ENCODE results near the gene CD109.

CD109 gene

DNA sequence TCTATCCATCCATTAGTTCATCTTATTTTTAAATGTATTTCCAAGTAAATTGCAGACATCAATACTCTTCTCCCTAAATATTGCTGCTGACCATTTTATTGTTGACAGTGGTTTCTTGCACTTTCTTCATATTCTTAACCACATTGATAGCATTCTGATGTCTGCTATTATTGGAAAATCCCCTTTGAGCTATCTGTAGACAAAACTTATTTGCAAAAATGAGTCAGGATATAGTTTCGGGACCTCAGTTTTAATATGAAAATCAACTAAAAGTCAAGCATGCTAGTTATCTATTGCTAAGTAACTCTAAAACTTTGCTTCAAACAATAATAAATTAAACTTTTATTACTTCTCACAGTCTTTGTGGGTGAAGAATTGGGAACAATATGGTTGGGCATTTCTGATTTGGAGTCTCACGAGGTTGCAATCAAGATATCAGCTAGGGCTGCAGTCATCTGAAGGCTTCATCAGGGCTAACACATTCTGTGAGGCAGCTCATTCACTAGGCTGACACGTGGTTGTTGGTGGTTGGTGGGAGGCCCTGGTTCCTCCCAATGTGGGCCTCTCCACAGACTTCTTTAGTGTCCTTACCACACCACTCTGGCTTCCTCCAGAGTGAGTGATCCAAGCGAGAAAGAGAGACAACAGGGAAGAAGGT lies 32.7 kb downstream of the CD109 start:
- DNase-seq = no peak

DNA sequence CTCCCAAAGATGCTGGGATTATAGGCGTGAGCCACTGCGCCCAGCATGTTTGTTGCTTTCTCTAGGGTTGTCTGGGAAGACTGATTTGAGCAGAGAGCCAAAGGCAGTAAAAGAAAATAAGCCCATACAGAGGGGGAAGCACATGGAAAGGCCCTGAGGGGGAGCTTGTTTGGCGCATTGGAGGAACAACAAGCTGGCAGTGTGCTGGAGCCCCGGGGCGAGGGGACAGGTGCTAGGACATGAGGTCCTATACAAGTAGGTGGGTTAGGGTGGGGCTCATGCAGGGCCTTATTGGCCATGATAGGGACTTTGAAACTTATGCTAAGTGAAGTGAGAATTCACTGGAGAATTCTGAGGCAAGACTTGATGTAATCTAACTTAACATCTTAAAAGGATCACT lies 35.3 kb downstream of the CD109 start:
- no peak for DNase-seq

DNA sequence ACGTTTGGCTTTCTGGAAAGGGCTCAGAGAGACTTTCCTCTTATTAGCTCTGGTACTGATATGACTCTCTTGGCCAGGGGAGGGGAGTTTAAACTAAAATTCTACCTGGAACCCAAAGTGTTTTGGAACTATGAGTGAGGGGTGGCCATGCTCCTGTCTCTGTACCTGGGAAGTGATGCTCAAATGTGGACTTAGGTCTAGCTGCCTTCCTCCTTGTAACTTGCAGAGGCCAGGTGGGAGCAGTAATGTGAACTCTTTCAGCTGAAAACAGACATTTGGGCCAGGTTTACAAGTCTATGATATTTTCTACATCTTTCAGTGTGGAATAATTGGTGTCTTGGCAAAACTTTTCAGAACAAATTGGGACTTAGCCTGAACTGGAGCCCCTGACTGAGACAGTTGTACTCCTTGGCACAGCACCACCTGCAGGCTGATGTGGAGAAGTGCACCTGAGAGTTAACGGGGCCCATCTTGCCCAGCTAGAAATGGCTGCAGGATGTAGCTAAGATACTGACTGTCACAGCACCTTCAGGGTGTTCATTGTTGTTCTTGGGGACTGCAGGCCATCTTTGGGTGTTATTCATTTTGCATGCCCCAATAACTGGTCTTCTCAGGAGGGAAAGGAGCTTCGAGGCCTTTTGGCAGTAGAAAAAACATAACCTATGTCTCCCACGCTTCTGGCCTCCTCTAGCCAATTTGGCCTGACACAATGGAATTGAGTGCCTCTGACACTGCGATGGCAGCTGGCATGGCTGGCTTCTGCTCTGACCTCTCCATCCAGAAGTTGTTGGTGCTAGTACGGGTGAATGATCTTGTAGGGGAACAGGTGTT lies 37.1 kb downstream of the CD109 start:
- DNase-seq = peak; percentile 65

DNA sequence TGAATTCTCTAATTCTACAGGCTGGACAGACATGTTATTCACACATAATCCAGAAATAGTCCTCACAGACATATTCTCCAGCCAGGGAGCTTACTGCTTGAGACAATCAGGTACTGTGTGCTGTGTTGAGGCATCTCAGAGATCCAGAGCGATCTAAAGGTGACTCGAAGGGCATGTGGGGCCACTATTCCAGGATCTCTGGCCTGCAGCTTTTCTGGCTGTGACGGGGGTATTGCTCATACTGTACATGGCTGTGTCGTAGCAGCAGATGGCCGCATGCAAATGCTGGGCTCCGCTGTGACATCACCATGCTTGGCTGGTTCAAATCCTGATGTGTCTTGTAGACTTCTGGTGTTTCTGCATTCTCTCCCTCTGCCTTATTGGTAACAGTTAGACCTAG lies 37.8 kb downstream of the CD109 start:
- DNase-seq = no peak

DNA sequence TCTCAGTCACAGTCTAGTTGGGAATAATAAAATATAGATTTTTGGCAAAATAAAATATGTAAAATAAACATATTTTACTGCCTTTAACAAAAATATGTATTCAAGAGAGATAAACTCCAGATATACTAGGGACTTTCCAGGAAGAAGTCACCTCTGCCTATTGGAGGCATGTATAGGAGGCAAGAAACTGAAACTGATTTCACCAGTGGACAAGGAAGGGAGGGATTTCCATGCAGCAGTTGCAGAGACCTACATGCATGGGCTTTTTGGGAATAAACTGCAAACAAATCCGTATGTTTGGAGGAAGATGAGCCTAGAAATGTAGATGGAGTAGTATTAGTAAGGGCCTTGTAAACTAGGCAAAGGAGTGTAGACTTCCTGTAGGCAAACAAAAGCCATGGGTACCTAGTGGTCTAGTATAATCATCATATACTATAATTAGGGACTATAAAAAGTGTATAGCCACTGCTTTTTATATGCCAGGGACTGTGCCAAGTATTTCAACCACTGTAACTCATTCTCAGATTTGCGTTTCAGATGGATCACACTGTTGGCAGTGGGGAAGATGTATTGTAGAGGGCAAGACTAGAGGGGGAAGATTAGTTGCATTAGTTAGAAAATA lies 38.9 kb downstream of the CD109 start:
- no peak for DNase-seq

DNA sequence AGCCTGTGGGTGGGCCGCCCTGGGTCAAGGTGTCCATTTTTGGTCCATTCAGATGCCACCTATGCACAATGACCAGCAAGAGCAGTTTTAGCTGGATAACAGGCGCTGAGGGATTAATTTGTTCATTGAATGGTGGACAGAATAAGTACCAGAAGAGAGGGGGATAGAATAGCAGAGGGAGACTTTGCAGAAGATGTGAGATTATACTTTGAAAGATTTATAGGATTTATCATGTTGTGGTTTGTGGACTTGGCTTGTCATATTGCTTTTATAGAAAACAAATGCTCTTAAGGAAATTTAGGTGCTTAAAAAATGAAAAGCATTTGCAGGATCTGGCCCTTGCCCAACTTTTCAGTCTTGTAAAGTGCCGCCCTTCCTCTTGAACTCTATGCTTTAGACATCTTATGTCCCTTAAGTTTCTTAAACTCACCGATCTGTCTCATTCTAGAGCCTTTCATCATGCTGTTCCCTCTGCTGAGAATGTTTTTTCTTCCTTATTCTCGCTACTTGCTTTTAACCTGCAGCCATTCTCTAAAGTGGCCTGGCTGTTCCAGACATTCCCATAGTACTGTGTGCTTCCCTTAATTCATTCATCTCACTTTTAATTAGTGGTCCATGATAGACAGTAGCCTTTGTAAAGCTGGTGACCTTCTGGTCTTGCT lies 42.5 kb downstream of the CD109 start:
- no peak for DNase-seq

DNA sequence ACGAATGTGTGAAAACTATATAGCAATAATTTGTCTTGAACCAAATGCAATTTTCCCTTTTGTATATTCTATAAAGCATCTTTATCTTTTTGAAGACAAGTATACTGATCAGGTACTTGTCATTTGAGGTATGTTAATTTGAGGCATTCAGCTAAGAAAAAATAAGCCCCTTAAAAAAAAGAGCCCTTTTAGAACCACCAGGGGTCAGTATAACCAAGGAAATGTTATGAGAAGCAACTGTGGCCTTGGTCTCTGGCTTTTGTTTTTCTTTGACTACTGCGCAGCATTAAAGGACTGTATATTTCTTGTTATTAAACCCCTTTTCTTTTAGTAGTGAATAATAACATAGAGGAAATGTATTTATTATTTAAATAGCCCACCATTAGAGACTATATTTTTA lies 43.1 kb downstream of the CD109 start:
- peak; percentile 69 for DNase-seq

DNA sequence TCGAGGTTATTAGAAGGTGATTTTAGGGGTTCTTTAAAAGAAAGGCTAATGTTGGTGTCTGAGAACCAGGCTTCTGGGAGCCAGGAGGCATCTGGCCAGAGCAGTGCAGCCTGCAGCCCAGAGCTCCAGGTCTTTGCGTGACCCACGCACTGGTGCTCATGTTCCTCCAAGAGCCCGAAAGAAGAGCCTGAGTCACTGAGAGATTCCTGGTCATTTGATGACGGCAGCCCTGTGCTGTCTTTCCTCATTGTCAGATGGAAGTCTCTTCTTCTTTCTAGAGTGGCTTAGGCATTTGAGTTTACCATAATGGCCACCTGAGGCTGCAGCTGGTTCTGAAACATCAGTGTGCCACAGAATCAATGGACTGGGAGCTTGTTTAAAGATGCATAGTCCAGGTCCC lies 46.4 kb downstream of the CD109 start:
- no peak for DNase-seq

DNA sequence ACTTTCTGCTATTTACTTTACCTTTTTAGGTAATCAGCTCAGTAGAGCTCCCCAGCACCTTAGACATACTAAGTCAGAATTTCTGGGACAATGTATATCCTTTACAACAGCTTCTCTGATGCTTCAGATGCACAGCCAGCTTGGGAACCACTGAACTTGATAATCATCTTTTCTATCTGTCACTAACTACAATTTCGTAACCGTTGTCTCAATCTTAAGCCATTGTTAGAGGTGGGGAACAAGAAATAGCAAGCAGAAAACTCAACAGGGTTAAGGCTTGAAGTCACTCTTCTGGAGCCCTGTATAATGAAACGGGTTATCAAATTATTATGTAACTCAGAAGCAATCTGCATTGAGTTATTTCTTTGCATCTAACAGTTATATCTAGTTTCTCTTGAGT lies 47.1 kb downstream of the CD109 start:
- DNase-seq = no peak

DNA sequence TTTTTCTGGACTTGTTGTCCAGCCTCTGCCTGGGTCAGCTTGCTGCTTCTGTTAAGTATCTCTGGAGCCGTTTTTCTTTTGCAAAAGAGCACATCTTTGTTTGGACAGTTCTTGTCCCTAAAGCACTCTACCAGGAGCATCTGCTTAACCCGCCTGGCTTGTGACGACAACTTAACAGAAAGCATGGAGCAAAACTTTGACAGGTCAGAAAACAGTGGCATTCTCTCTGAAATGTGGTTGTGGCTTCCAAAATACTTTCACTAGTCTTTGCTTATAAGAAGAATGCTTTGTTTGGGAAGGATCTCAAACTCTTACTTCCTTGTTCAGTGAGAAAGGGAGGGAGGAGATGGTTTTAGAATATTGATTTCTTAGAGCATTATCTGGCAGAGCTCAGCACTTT lies 47.6 kb downstream of the CD109 start:
- DNase-seq = no peak

DNA sequence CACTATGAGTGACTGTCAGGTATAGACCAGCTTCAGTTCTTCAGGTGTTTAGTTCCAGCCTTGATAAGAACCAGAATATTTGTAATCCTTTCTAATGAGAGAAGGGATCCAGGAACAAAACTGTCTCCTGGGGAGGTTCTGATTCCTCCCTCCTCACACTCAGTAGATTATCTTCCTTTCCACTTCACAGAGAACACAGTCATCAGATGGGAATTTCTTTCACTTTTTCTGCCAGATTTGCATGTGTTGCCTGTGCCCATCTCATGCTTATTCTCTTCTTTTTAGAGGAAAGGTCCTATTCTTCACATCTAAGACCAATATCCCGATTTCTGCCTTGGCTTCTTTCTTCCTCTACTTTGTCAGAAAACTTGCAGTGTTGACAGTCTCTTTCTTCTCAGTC lies 50.8 kb downstream of the CD109 start:
- DNase-seq = no peak

DNA sequence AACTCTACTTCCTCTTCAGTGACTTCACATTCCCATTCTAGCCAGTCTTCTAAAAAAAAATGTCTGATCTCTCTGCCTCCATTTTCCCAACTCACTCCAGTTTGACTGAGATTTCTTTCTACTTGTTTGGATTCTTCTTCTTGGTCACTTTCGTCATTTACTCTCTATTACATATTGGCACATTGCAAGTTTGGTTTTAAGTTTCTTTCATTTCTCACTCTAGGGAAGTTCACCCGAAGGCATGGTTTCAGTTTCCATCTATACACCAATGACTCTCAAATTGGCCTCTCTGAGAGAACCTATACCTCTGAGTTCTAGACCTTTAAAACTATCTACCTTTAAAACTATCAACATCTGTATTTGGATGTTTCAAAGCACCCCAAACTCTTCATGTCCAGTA lies 51.3 kb downstream of the CD109 start:
- peak; percentile 21 for DNase-seq

DNA sequence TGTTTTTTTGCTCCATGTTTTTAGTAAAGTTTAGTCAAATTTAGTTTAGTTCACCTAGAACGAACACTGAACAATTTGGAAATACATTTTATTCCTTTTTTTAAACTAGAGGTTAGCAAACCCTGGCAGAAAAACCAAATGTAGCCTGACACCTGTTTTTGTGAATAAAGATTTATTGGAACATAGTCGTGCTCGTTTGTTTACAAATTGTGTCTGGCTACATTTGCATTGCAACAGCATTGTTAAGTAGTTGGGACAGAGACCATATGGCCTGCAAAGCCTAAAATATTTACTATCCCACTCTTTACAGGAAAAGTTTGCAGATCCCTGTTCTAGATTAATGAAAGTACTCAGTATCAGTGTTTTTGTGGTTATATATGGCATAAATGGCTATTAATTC lies 56.9 kb downstream of the CD109 start:
- DNase-seq = no peak

DNA sequence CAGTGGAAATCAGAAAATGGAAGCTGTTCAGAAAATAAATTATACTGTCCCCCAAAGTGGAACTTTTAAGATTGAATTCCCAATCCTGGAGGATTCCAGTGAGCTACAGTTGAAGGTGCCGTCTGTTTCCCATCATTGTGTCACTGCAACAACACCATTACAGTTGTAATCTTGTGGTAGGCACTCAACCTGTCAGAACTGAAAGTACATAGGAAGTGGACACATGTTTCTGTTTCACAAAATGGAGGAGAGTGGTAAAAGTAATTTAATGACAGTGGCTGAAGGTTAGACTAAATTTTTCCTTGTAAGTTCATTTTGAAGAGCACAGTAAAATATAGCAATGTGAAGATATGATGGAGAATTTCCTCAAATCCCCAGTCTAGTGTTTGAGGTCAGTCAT lies 70.0 kb downstream of the CD109 start:
- DNase-seq = no peak

DNA sequence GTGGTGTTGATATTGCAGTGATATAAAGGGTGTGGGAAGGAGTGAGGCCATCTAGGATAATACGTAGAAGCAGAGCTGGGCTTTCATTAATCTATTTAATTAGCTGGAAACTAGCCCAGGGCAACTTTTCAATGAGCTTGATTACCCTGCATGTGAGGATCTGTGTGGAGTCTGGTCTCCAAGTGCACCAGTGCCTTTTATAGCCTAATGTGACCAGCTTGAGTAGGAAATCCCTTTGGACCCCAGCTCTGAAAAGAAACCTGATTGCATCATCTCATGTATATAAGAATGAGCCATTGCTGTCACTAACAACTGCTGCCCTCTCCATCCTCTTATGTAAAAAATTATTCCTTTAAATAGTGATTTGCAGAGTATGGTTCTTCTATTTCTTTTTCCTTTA lies 72.6 kb downstream of the CD109 start:
- DNase-seq = no peak

DNA sequence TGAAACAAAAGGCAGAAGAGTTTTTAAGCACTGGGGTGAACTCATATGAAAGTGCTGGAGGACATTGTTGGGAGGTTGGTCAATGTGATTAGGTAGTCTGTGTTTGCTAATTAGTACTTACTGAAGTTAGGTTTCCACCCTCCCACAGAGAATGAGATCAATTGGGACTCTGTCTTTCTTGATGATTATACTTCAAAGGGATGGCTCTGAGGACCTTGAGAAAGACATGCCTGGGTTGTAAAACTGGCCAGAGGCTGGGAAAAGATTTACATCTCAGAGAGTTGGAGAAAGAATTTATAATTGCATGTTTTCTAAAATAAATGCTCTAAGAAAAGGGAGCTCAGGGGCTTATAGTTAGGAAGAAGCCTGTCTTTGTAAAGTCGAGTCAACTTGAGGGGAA lies 74.0 kb downstream of the CD109 start:
- no peak for DNase-seq

DNA sequence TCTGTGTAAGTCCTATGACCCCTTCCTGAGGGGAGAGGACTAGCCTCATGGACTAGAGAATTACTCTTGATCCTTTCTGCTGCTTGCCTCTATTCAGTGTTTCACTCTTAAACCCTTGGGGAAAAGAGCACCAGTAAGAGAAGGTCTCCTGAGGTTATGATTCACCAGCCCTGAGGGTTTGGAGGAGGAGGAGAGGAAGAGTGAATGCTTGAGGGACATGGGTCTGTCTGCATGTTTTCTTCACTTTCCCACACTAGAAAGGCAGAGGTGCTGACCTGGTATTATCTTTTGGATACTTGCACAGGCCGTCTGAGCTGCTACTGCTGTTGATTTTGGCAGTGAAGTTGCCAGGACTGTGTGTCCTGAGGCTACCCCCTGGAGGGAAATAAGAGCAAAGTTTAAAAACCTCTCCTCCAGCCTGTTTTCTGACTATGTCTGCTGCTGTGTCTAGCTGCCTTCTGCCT lies 78.3 kb downstream of the CD109 start:
- no peak for DNase-seq

DNA sequence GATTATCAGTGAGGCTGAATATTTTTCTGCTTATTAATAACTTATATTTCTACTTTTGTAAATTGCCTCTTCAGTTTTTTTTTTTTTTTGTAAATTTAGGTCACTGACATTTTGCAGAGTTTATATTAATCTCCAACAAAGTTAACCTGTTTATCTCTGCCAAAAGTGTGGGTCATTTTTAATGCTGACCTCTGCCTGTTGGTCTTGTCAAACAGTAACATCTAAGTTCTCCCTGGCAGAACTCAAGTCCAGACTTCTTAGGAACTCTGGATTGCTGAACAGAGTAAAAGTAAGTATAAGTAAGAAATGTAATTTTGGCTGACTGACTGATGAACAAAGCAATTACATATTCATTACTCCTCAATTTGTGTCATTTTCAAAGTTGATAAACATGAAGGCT lies 83.9 kb downstream of the CD109 start:
- no peak for DNase-seq

DNA sequence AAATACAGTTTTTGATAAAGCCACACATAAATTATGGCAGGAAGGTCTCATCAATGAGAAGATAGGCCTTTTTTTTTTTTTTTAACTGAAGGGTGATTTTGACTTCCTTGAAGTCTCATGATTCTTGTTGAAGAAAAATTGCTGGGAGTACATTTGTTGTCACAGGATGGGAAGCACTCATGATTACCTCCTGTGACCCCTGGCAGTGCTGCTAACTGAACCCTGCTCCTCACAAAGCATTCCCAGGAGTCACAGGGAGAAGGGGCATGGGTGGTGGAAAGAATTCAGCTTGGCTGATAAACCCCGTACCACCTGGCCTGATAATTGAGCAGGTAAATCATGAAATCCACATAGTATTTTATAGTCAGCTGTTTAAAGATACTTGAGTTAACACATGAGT lies 86.9 kb downstream of the CD109 start:
- DNase-seq = no peak

DNA sequence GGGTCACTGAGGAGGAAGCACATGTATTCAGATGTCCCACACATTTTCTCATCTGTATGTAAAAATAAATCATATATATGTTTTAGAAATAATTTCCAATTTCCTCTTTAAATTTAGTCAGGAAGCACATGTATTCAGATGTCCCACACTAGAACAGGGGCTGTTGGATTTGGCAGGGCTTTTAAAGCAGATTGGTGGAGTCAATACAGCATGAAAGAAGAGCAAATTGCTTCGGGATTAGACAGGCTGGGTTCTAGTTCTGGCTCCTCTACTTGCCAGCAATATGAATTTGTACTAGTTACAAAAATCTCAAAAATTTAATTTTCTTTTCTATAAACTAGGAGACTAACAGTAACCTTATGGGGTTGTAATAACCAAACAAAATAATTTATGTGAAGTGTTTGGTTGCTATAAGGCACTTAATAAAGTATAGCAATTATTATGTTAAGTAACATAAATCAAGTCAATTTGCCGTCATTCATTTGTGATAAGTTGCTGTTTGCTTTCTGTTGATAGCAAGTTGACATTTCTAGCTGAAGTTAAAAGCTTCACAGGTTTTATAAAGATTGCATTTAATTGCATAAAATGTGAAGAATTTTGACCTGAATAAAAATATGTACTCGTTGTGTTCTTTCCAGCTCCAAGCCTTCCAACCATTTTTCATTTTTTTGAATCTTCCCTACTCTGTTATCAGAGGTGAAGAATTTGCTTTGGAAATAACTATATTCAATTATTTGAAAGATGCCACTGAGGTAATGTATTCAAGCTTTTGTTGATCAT lies 88.9 kb downstream of the CD109 start:
- DNase-seq = no peak

DNA sequence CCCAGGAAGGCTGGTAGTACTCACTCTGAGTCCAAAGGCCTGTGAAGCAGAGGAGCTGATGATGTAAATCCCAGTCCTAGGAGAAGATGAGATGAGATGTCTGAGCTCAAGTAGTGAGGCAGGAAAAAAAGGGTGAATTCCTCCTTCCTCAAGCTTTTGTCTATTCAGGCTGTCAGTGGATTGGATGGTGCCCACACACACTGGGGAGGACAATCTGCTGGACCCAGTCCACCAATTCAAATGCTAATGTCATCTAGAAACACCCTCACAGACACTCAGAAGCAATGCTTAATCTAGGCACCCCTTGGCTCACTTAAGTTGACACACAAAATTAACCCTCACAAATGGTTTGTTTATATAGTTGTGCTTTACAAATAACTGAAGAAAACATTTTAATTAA lies 94.6 kb downstream of the CD109 start:
- no peak for DNase-seq

DNA sequence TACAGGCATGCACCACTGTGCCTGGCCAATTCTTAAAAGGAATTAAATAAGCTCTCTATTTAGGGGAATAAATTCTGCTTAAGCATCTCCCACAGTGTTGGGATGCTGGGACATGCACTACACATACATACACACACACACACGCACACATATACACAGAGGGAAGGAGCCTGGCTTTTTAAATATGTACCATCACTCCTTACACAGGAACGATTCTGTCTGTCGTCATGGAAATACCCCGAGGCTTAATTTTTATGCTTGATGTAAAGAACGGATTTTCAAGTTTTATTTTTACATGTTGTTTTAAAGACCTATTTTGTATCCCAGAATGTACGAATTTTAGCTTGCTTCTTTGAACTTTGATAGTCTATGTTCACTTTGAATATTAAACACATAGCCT lies 95.3 kb downstream of the CD109 start:
- DNase-seq = no peak

DNA sequence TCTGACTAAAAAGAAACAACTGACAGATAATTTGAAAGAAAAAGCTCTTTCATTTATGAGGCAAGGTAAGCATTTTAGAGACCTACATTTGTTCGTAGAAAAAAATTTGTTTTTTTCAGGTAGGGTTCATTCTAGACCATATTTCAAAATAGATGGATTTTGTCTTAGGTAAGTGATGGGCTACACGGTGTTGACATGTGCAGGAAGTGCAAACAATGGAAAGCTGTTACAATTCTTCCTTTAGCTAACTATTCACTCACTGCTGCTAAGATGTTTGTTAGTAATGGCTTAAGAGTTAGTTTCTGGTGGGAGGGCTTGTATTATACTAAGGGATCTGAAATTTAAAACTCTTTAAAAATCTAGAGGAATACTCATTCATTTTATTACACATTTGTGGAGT lies 96.7 kb downstream of the CD109 start:
- DNase-seq = no peak
